Measurements from ENCODE around the gene TMCC1.
"Not testable (repeated sequence)": the region's sequence is repeated elsewhere in the genome, so short reads cannot be mapped to it uniquely, and the experiment has no call there.

TMCC1 gene

DNA sequence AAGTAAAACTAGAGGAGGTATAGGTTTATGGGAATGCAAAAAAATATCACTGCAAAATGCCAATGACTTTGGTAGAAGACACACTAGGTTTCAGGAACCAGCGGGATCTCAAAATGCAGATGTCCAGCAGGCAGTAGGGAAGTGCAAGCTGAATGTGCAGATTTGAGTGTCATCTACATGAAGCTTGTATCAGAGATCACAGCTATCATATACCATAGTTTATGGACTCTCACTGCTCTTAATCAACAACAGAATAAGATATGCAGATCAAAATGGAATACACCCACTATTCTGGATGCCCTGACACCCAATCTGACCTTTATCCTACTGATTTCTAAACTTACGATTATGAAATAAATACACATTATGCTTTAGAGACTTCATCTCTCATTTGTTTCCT lies 27.7 kb downstream of the TMCC1 start:
- no peak for DNase-seq (ENCODE audit: extremely low spot score)
- POLR2A ChIA-PET, result no interaction called here
- TF ChIP-seq ZNF384 (IDR thresholded peaks at IDR 0.05) (no peak), NFRKB (IDR thresholded peaks at IDR 0.05) (no peak), BHLHE40 (IDR thresholded peaks at IDR 0.05; ENCODE audit: borderline replicate concordance) (no peak), HDGF (IDR thresholded peaks at IDR 0.05; ENCODE audit: borderline replicate concordance) (no peak), ARNT (IDR thresholded peaks at IDR 0.05) (no peak), FOXM1 (IDR thresholded peaks at IDR 0.05; ENCODE audit: borderline replicate concordance) (no peak), TARDBP (IDR thresholded peaks at IDR 0.05) (no peak), ELF4 (IDR thresholded peaks at IDR 0.05) (no peak), L3MBTL2 (conservative IDR thresholded peaks at IDR 0.05) (no peak)
- CTCF ChIA-PET, result no interaction called here

DNA sequence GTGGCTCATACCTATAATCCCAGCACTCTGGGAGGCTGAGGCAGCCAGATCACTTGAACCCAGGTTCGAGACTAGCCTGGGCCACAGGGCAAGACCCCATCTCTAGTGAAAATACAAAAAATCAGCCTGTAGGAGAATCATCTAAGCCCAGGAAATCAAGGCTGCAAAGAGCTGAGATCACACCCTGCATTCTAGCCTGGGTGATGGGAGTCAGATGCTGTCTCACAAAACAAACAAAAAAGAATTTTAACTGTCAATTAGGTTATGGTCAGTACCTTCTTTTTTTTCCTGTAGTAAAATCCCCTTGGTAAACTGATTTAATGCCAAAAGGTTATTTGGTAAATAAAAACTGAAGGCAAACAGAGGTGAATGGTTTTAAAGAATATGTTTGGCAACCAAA lies 29.0 kb downstream of the TMCC1 start:
- POLR2A ChIA-PET, result no interaction called here
- TF ChIP-seq TARDBP (IDR thresholded peaks at IDR 0.05) (no peak), HDGF (IDR thresholded peaks at IDR 0.05; ENCODE audit: borderline replicate concordance) (no peak), FOXK2 (IDR thresholded peaks at IDR 0.05) (no peak)
- TF ChIP-seq, protein P1, sequence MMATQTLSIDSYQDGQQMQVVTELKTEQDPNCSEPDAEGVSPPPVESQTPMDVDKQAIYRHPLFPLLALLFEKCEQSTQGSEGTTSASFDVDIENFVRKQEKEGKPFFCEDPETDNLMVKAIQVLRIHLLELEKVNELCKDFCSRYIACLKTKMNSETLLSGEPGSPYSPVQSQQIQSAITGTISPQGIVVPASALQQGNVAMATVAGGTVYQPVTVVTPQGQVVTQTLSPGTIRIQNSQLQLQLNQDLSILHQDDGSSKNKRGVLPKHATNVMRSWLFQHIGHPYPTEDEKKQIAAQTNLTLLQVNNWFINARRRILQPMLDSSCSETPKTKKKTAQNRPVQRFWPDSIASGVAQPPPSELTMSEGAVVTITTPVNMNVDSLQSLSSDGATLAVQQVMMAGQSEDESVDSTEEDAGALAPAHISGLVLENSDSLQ (IDR thresholded peaks at IDR 0.05), result no peak
- CTCF ChIA-PET, result no interaction called here
- no peak for DNase-seq (ENCODE audit: extremely low spot score)

DNA sequence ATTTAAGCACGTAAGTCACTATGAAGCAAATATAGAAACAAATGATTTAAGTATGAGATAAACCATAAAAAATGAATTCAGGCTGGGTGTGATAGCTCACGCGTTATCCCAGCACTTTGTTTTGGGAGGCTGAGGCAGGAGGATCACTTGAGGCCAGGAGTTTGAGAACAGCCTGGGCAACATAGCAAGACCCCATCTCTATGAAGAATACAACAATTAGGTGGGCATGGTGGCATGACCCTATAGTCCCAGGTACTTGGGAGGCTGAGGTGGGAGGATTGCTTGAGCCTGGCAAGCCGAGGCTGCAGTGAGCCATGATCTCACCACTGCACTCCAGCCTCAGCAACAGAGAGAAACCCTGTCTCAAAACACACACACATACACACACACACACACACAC lies 34.2 kb downstream of the TMCC1 start:
- ChIA-PET POLR2A (no interaction called here), CTCF (no interaction called here)
- TF ChIP-seq LEF1 (IDR thresholded peaks at IDR 0.05; ENCODE audit: borderline replicate concordance) (no peak), L3MBTL2 (conservative IDR thresholded peaks at IDR 0.05) (no peak), NFRKB (IDR thresholded peaks at IDR 0.05) (no peak), BHLHE40 (IDR thresholded peaks at IDR 0.05; ENCODE audit: borderline replicate concordance) (no peak), HDGF (IDR thresholded peaks at IDR 0.05; ENCODE audit: borderline replicate concordance) (no peak), FOXM1 (IDR thresholded peaks at IDR 0.05; ENCODE audit: borderline replicate concordance) (no peak), FOXK2 (IDR thresholded peaks at IDR 0.05) (no peak), CTBP1 (IDR thresholded peaks at IDR 0.05; ENCODE audit: borderline replicate concordance) (no peak), SP1 (IDR thresholded peaks at IDR 0.05) (no peak)
- DNase-seq (ENCODE audit: extremely low spot score), result no peak

DNA sequence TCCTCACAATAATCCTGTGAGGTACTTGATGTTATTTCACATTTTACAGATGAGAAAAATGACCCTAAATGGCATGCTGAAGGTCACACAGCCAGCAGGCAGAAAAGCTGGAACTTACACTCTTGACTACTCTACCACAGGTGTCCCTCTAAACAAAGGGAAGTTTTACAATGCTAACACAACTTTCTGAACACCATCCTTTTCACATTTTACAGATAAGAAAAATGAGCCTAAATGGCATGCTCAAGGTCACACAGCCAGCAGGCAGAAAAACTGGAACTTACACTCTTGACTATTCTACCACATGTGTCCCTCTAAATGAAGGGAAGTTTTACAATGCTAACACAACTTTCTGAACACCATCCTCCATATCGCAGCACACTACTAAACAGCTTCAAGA lies 35.6 kb downstream of the TMCC1 start:
- CTCF ChIA-PET, result interaction anchor here (0.8 kb wide), 1 partner anchor 11 kb away, joined by 5 read pairs; no protein-coding TSS in a partner anchor
- TF ChIP-seq ZNF384 (IDR thresholded peaks at IDR 0.05) (no peak), ARNT (IDR thresholded peaks at IDR 0.05) (no peak), LEF1 (IDR thresholded peaks at IDR 0.05; ENCODE audit: borderline replicate concordance) (no peak), FOXK2 (IDR thresholded peaks at IDR 0.05) (no peak), ELF4 (IDR thresholded peaks at IDR 0.05) (no peak), SP1 (IDR thresholded peaks at IDR 0.05) (no peak), BHLHE40 (IDR thresholded peaks at IDR 0.05; ENCODE audit: borderline replicate concordance) (no peak), L3MBTL2 (conservative IDR thresholded peaks at IDR 0.05) (no peak), FOXM1 (IDR thresholded peaks at IDR 0.05; ENCODE audit: borderline replicate concordance) (no peak), HDGF (IDR thresholded peaks at IDR 0.05; ENCODE audit: borderline replicate concordance) (no peak), CTBP1 (IDR thresholded peaks at IDR 0.05; ENCODE audit: borderline replicate concordance) (no peak), TARDBP (IDR thresholded peaks at IDR 0.05) (no peak), SUZ12 (IDR thresholded peaks at IDR 0.05) (no peak), FOXA1 (IDR thresholded peaks at IDR 0.05) (no peak), NFRKB (IDR thresholded peaks at IDR 0.05) (no peak)
- TF ChIP-seq, protein P1 (IDR thresholded peaks at IDR 0.05), result no peak

DNA sequence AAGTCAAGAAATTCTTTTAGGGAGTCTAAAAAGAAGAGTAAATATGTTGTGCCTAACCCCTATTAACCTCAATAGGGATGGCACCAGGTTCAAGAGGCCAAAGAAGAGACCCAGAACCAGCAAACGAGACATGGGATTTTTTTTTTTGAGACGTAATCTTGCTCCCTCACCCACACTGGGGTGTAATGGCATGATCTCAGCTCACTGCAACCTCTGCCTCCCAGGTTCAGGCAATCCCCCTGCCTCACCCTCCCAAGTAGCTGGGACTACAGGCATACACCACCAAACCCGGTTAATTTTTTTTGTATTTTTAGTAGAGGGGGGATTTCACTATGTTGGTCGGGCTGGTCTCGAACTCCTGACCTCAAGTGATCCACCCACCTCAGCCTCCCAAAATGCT lies 36.7 kb downstream of the TMCC1 start:
- POLR2A ChIA-PET, result not testable (repeated sequence)

More for the DNA sequence above, 35.6 kb downstream of the TMCC1 start:
- DNase-seq (ENCODE audit: extremely low spot score), result no peak
- POLR2A ChIA-PET, result no interaction called here

DNA sequence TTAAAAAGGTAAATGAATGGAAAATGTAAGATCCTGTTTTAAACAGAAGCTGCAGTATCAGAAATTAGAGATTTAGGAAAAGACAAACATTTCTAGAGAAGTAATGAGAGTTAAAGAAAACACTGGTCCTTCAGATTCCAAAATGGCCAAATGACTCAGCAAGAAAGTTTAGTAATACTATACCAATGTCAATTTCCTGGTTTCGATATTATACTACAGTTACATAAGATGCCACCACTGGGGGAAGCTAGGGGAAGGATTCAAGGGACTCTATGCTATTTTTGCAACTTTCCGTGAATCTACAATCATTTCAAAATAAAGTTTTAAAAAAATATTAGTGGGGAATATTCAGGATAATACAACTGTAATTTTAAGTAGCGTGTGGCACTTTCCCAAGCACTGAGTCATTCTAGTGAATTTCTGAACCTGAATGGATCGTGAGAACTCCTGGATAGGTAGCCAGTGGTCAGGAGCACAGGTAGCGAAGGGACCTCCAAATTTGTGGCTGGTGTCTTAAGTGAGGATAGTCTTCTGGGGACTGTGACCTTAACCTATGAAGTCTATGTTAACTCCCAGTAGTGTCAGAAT lies 37.6 kb downstream of the TMCC1 start:
- POLR2A ChIA-PET, result no interaction called here
- TF ChIP-seq, protein P1 (IDR thresholded peaks at IDR 0.05), result no peak
- TF ChIP-seq FOXM1 (IDR thresholded peaks at IDR 0.05; ENCODE audit: borderline replicate concordance), result no peak
- no peak for DNase-seq (ENCODE audit: extremely low spot score)
- CTCF ChIA-PET, result no interaction called here

More for the DNA sequence above, 36.7 kb downstream of the TMCC1 start:
- DNase-seq (ENCODE audit: extremely low spot score); CTCF ChIA-PET: not testable (repeated sequence)

DNA sequence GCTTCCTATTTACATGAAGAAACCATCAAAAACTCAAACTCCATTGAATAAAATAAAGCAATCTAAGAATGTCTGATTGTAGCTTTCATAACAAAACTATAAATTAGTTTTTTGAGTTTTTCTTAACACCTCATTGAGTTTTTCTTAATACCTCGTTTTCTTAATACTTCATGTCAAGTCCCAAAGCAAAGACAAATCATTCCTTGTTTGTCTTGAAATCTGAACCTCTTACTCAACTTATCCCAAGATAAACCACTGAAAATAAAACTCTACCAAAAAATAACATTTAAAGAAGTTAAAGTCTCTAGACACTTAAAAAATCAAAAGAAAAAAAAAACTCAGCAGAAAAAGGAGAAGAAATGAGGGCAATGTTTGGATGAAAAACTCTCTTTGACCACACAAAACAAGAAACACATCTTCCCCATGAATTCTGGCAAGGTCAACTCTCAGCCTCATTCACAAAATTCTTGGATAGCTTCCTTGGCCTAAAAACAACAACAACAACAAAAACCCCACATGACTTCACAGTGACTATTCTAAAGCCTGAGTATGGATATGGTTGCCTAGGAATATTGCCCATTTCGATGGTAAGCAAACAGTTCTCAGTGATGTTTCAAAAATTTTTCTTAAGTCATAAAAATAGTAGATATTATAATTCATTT lies 38.2 kb downstream of the TMCC1 start:
- DNase-seq (ENCODE audit: extremely low spot score), result no peak
- ChIA-PET POLR2A (no interaction called here), CTCF (no interaction called here)
- TF ChIP-seq BHLHE40 (IDR thresholded peaks at IDR 0.05; ENCODE audit: borderline replicate concordance) (no peak), CTBP1 (IDR thresholded peaks at IDR 0.05; ENCODE audit: borderline replicate concordance) (no peak), SP1 (IDR thresholded peaks at IDR 0.05) (no peak), ARNT (IDR thresholded peaks at IDR 0.05) (no peak), ZNF384 (IDR thresholded peaks at IDR 0.05) (no peak), FOXK2 (IDR thresholded peaks at IDR 0.05) (no peak), SUZ12 (IDR thresholded peaks at IDR 0.05) (no peak), NFRKB (IDR thresholded peaks at IDR 0.05) (no peak), ELF4 (IDR thresholded peaks at IDR 0.05) (no peak), FOXA1 (IDR thresholded peaks at IDR 0.05) (no peak), TARDBP (IDR thresholded peaks at IDR 0.05) (no peak), LEF1 (IDR thresholded peaks at IDR 0.05; ENCODE audit: borderline replicate concordance) (no peak), HDGF (IDR thresholded peaks at IDR 0.05; ENCODE audit: borderline replicate concordance) (no peak), FOXM1 (IDR thresholded peaks at IDR 0.05; ENCODE audit: borderline replicate concordance) (no peak), L3MBTL2 (conservative IDR thresholded peaks at IDR 0.05) (no peak)
- TF ChIP-seq, protein P1 (IDR thresholded peaks at IDR 0.05), result no peak
